Stimulated activated effector memory CD8-positive, alpha-beta T cell treated with anti-CD3 and anti-CD28 coated beads, Interleukin-12 subunit alpha, Interleukin-12 subunit beta, amount 100 ng/mL, for 72 hours (primary cell): Measurements from ENCODE around the gene EDARADD.
"Not testable (repeated sequence)": the region's sequence is repeated elsewhere in the genome, so short reads cannot be mapped to it uniquely, and the experiment has no call there.

Experiments used
- ATAC-seq: fragments of 150-1000 bp; cut with Tn5 transposase; 2 replicates; pipeline ENCODE4 v1.10.0; 2021
- DNase-seq, 2 donors: peaks; one replicate each; pipeline ENCODE4 v3.0.0; 2021 to 2022; ENCODE audit warnings: low spot score in 2 of 2
- H3K27ac Mint-ChIP-seq: one replicate; pipeline ENCODE4 v1.8.0; 2022; ENCODE audit warnings: mild to moderate bottlenecking, mixed read lengths
- H3K36me3 Mint-ChIP-seq: one replicate; pipeline ENCODE4 v1.8.0; 2022; ENCODE audit warnings: mild to moderate bottlenecking, mixed read lengths
- H3K4me1 Mint-ChIP-seq: one replicate; pipeline ENCODE4 v1.8.0; 2022; ENCODE audit warnings: mixed read lengths
- H3K4me3 Mint-ChIP-seq: one replicate; pipeline ENCODE4 v1.8.0; 2022; ENCODE audit warnings: mild to moderate bottlenecking, mixed read lengths
- H3K9me3 Mint-ChIP-seq: one replicate; pipeline ENCODE4 v1.8.0; 2022; ENCODE audit warnings: mixed read lengths

EDARADD gene

DNA sequence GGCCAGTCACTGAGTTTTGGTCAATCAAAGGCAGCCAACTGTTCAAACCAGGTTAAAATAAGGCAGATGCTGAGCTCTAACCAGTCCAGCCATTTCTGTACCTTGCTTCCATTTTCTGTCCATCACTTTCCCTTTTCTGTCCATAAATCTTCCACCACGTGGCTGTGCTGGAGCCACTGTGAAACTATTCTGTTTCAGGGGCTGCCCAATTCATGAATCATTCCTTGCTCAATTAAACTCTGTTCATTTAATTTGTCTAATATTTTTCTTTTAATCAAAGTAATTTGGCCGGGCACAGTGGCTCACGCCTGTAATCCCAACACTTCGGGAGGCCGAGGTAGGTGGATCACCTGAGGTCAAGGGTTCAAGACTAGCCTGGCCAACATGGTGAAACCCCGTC lies 107.0 kb downstream of the EDARADD start:
- no peak overlapping the region for H3K27ac Mint-ChIP-seq
- no peak overlapping the region for H3K4me3 Mint-ChIP-seq
- peaks cover 13% of the 10 kb centered on the region for H3K4me1 Mint-ChIP-seq
- H3K36me3 Mint-ChIP-seq, result no peaks in the 10 kb centered on the region
- ATAC-seq (no peak), DNase-seq (no peak)
- H3K9me3 Mint-ChIP-seq, result no peaks in the 10 kb centered on the region

DNA sequence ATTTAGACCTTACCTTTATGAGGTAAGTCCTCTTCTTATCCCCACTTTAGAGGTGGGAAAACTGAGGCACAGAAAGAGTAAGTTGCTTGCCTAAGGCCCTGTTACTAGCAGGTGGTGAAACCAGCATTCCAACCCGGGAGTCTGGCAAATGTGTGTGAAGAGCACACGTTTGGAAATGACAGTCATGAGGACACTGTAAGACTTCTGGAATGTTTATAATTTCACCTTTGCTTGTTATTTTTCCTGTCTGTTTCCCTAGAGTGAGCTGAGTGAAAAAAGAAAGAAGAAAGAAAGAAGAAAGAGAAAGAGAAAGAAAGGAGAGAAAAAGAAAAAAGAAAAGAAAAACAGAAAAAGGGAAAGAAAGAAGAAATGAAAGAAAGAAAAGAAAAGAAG lies 108.5 kb downstream of the EDARADD start:
- H3K9me3 Mint-ChIP-seq, result no peaks in the 10 kb centered on the region
- DNase-seq, result no peak
- ATAC-seq, result no peak
- H3K4me3 Mint-ChIP-seq, result peak overlapping the region; percentile 71
- H3K36me3 Mint-ChIP-seq, result no peaks in the 10 kb centered on the region
- H3K4me1 Mint-ChIP-seq, result peaks cover 20% of the 10 kb centered on the region
- H3K27ac Mint-ChIP-seq, result peak overlapping the region; percentile 90

DNA sequence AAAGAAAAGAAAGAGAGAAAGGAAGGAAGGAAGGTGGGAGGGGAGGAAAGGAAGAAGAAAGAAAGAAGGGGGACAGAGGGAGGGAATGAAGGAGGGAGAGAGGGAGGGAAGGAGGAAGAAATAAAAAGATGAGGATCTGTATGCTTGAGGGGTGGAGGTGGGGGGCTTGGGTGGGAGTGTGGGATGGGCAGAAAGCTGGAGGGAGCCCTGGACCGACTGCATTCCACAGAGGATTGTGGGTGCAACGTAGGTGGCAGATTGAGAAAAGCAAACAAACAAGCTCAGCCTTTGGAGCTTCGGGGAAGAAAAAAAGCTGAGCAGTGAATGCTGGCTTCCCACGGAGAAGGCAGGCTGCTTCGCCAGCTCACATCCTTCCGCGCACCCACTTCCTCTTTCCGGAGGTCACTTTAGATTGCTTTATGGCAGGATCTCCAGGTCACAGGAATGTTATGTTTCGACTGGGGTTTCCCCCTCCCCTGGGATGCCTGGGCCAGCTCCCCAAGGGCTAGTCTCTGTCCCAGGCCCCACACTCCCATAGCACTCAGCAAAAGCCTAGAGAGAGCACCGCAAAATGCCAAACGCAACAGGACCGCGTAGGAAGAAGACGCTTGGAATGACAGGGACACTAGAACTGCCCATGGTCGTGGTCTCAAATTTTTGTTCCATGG lies 109.0 kb downstream of the EDARADD start:
- peaks cover 20% of the 10 kb centered on the region for H3K4me1 Mint-ChIP-seq
- peak overlapping the region; percentile 90 for H3K27ac Mint-ChIP-seq
- no peak for DNase-seq
- no peak for ATAC-seq
- H3K9me3 Mint-ChIP-seq, result no peaks in the 10 kb centered on the region
- H3K4me3 Mint-ChIP-seq, result peak overlapping the region; percentile 71
- no peaks in the 10 kb centered on the region for H3K36me3 Mint-ChIP-seq

DNA sequence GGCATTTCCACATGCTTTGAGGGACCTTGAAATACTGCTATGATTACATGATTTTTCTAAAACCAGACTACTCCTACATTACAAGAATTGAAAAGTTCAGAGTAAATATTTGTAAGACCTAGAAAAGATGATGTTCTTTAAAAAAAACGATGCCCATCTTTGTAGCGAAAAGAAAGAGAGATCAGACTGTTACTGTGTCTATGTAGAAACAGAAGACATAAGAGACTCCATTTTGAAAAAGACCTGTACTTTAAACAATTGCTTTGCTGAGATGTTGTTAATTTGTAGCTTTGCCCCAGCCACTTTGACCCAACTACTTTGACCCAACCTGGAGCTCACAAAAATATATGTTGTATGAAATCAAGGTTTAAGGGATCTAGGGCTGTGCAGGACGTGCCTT lies 110.3 kb downstream of the EDARADD start:
- not testable (repeated sequence) for H3K36me3 Mint-ChIP-seq, DNase-seq, ATAC-seq, H3K9me3 Mint-ChIP-seq, H3K4me3 Mint-ChIP-seq, H3K27ac Mint-ChIP-seq
- peaks cover 32% of the 10 kb centered on the region for H3K4me1 Mint-ChIP-seq

DNA sequence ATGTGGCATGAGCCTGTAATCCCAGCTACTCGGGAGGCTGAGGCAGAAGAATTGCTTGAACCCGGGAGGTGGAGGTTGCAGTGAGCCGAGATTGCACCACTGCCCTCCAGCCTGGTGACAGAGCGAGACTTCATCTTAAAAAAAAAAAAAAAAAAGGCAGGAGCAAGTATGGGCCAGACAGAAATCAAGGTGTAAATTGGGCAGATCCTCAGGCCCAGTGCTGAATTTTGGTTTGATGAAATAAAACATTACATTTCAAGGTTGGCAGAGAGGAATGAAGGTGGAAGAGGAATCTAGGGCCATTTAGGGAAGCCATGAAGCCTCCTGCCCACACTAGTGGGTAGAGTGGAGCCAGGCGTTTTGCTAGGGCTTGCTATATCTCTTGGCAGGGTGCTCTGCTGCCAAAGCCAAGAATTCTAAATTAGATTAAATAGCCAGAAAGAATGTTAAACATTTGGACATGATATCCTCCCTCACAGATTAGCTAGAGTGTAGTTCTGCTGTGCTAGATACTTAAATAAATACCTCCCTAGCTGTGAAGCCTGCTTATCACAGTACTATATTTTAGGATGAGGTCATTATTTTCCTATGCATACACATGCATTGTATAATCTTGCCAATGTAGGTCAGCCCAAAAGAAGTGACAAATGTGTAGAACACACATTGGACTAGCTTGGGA lies 113.1 kb downstream of the EDARADD start:
- ATAC-seq, result peak; percentile 84
- H3K4me1 Mint-ChIP-seq, result peaks cover 47% of the 10 kb centered on the region
- H3K4me3 Mint-ChIP-seq, result no peak overlapping the region
- peak overlapping the region; percentile 45 for H3K27ac Mint-ChIP-seq
- H3K9me3 Mint-ChIP-seq, result no peaks in the 10 kb centered on the region
- peaks cover 6% of the 10 kb centered on the region for H3K36me3 Mint-ChIP-seq
- no peak for DNase-seq

DNA sequence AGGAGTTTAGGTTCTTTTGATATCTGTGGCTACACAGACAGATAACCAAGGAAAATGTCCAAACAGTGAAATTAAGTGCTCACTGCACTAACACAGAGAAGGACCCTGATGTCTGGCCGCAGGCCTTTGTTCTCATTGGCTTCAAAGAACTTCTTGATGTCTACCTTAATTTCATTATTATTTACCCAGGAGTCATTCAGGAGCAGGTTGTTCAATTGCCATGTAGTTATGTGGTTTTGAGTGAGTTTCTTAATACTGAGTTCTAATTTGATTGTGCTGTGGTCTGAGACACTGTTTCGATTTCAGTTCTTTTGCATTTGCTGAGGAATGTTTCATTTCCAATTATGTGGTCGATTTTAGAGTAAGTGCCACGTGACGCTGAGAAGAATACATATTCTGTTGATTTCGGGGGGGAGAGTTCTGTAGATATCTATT lies 114.5 kb downstream of the EDARADD start:
- ATAC-seq (peak; percentile 46), DNase-seq (no peak)
- Mint-ChIP-seq H3K36me3 (peaks cover 6% of the 10 kb centered on the region), H3K27ac (peak overlapping the region; percentile 40), H3K9me3 (no peaks in the 10 kb centered on the region), H3K4me1 (peaks cover 34% of the 10 kb centered on the region), H3K4me3 (peak overlapping the region; percentile 14)

DNA sequence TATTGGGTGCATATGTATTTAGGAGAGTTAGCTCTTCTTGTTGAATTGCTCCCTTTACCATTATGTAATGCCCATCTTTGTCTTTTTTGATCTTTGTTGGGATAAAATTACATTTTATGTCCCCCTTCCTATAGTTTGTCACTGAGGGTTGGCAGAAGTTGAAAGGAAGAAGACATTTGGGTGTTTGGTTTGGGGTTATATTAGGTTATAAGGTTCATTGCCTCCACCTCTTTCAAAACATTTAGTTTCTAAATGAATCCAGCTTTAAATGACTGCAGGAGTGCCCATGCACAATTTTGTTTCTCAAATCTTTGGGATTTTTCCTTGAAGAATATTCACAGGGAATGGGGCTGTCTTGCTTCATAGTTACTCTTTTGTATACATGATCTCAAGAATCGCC lies 115.1 kb downstream of the EDARADD start:
- H3K27ac Mint-ChIP-seq, result peak overlapping the region; percentile 40
- H3K4me3 Mint-ChIP-seq, result peak overlapping the region; percentile 14
- no peak for ATAC-seq
- no peaks in the 10 kb centered on the region for H3K9me3 Mint-ChIP-seq
- no peak for DNase-seq
- peaks cover 34% of the 10 kb centered on the region for H3K4me1 Mint-ChIP-seq
- peaks cover 6% of the 10 kb centered on the region for H3K36me3 Mint-ChIP-seq

DNA sequence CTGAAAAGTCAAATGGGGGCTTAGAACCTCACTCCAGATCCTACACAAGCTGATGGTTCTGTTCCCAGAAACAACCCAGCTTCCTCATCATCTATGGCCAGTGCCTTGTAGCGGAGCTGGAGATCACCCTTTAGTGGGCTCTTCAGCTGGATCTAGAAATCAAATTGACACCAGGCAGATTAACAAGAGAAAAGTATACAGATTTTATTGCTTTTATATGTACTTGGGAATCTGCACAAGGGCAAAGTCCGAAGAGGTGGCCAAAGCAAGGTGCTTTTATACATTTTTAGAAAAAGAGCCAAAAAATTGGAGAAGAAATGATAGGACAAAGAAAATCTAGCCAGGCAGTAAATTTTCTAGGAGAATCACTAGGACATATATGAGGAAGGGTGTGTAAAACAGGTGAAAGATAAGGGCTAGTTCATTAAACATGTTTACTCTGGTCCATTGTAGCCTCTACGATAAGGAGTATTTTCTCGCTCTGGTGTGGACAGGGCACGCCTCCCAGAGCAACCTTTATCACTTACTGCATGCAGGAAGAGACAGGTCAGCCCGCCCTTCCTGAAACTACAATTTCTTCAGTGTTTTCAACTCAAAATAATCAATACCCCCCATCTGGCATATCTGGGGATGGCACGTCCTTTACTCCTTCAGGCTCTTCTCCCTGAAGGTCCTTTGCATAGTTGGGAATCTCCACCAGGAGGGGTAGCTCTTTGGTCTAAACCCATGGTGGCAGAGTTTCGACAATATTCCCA lies 115.7 kb downstream of the EDARADD start:
- ATAC-seq (no peak), DNase-seq (no peak)
- H3K4me3 Mint-ChIP-seq, result no peak overlapping the region
- H3K4me1 Mint-ChIP-seq, result peaks cover 34% of the 10 kb centered on the region
- H3K36me3 Mint-ChIP-seq, result peaks cover 6% of the 10 kb centered on the region
- H3K27ac Mint-ChIP-seq, result peak overlapping the region; percentile 90
- H3K9me3 Mint-ChIP-seq, result no peaks in the 10 kb centered on the region

DNA sequence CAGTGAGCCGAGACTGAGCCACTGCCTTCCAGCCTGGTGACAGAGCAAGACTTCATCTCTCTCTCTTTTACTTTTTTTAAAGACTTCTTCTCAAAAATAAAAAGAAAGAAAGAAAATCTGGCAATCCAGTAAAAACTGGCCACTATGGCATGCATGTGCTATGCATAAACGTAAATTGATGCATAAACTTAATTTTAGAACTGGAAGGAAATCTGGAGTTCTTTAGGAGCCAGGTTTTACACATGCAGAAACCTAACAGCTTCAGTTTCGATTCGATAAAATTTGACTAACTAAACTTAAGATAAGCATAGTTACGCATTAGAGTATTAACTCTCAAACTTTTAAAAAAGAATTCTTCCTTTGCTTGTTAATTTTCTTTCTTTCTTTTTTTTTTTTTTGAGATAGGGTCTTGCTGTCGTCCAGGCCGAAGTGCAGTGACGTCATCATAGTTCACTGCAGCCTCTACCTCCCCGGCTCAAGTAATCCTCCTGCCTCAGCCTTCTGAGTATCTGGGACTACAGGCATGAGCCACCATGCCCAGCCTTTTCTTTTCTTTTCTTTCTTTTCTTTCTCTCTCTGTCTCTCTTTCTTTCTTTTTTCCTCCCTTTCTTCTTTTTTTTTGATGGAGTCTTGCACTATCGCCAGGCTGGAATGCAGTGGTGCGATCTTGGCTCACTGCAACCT lies 117.8 kb downstream of the EDARADD start:
- no peak for DNase-seq
- Mint-ChIP-seq H3K4me1 (peaks cover 52% of the 10 kb centered on the region), H3K4me3 (peak overlapping the region; percentile 25), H3K36me3 (peaks cover 12% of the 10 kb centered on the region), H3K9me3 (no peaks in the 10 kb centered on the region), H3K27ac (no peak overlapping the region)
- ATAC-seq, result no peak

DNA sequence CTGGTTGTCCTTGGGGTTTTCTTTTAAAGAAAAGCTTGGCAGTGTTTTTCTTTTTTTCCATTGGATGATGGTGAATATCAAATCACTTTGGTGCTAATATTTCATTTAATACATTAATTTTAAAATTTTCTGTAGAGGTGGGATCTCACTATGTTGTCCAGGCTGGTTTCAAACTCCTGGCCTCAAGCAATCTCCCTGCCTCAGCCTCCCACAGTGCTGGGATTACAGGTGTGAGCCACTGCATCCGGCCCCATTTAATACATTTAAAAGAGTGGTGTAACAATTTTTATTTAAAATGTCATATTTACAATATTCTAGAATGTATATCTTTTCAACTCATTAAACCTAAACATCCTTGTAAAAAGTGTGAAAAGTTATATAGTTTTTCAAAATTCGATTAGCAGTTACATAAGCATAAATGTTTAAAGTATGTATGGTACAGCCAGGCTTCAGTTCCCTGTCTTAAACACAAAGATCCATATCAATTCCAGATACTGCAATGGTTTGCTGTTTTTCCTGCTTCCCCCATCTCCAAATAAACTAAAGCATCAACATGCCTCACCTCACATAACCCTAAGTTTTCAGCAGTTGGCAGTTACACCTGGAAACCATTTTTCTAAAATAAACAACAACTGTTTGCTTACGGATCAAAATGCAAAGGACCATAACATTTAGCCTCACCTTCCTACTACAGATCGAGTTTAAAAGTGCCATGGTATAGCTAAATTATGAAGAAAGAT lies 120.8 kb downstream of the EDARADD start:
- ATAC-seq, result no peak
- Mint-ChIP-seq H3K36me3 (peaks cover 6% of the 10 kb centered on the region), H3K4me3 (no peak overlapping the region), H3K4me1 (peaks cover 41% of the 10 kb centered on the region), H3K27ac (peak overlapping the region; percentile 92), H3K9me3 (no peaks in the 10 kb centered on the region)
- no peak for DNase-seq

DNA sequence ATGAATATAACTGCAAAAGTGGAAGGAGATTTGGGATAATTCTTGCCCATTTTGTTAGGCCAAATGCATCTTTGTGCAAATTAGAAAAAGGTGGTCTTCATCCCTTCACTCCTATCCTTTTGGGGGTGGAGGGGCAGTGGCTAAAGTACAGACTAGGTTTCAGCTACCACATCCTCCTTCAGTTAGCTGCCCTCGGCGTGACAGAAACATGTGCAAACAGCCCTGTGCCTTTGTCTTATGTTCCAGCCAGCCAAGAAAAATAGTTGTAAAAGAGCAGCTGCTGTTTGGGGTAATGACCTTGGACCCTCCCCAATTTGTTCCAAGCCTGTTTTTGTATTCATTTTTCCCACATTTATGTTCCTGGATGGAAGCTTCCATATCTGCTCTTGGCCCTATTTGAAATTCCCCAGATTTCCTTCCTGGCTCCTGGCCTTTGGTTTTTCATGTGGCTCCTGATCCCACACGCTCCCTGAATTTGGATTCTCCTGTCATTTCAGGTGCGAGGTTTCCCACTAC lies 121.4 kb downstream of the EDARADD start:
- Mint-ChIP-seq H3K4me1 (peaks cover 38% of the 10 kb centered on the region), H3K9me3 (no peaks in the 10 kb centered on the region), H3K4me3 (peak overlapping the region; percentile 68), H3K27ac (peak overlapping the region; percentile 92), H3K36me3 (peaks cover 6% of the 10 kb centered on the region)
- DNase-seq, result no peak
- no peak for ATAC-seq

DNA sequence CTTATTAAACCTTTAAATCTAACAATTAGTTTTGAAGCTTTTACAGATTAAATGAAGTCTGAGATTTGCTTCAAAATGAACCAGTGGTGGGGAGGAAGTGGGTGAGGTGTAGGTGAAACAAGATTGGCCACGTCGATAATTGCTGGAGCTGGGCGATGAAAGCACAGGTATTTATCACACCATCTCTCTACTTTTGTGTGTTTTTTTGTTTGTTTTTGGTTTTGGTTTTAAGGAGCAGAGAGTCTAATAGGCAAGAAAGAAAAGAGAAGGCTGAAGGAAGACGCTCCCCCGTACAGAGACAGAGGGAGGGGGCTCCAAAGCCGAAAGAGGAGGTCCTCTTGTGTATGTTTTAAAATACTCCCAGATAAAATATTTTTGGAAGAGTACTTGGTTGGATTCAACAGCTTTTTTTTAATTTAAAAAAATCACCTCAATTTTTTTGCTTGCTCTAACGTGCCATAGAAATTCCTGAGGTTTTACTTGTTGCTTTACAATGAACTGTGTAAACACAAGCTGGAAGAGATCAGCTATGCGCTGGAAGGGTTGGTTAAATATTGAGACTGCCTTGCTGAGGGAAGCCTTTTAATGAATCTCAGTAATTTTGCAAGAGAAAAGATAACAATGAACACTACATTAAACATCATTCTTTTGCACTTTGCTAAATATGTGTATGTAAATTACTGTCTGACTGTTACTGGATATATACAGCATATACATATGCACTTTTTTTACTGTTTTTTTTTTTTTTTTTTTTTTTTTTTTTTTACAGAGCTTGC lies 123.0 kb downstream of the EDARADD start:
- Mint-ChIP-seq H3K9me3 (no peaks in the 10 kb centered on the region), H3K4me3 (peak overlapping the region; percentile 68), H3K36me3 (peaks cover 6% of the 10 kb centered on the region), H3K4me1 (peaks cover 42% of the 10 kb centered on the region), H3K27ac (peak overlapping the region; percentile 92)
- ATAC-seq (peak; percentile 63), DNase-seq (no peak)

DNA sequence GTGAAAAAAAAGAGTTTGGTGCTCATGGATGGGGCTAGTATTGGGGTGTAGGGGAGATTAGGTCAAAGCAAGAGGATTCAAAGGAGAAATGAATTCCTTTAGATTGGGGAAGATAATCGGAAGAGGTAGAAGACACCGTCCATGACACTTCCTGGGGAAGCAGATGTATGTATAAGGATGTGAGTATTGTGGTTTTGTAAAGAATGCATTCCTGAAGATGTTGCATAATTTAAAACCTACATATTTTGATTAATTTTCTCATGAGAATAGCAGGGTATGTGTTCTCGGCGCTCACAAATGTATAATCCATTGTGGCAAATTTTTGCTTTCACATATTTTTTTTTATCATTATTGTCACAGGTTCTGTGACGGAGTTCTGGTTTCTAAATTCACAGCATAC lies 124.2 kb downstream of the EDARADD start:
- H3K4me1 Mint-ChIP-seq, result peaks cover 52% of the 10 kb centered on the region

DNA sequence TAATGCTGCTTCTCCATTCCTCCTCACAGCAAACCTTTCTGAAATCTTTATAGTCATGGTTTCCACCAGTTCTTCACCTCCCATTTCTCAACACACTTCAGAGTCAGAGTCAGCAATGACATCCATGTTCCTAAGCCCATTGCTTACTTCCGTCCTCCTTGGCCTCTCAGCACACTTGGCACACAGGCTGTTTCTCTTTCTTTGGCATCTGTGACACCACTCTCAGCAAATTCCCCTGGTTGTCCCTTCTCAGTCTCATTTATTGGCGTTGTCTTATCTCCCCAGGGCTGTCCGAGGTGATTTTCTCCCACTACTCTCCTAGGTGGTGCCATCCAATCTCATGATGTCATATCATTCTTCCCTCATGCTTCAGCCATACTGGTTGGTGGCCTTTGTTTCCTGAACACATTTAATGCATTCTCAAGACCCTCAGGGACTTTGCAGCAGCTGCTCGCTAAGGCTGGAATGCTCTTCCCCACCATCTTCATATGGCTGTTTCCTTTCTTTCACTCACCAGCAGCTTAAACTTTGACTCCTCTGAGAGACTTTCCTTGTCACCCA lies 126.4 kb downstream of the EDARADD start:
- ATAC-seq (no peak), DNase-seq (no peak)
- H3K27ac Mint-ChIP-seq, result no peak overlapping the region
- peaks cover 51% of the 10 kb centered on the region for H3K4me1 Mint-ChIP-seq
- H3K4me3 Mint-ChIP-seq, result no peak overlapping the region
- peaks cover 28% of the 10 kb centered on the region for H3K36me3 Mint-ChIP-seq
- H3K9me3 Mint-ChIP-seq, result no peaks in the 10 kb centered on the region

More for the DNA sequence above, 124.2 kb downstream of the EDARADD start:
- H3K27ac Mint-ChIP-seq, result no peak overlapping the region
- no peak overlapping the region for H3K4me3 Mint-ChIP-seq
- H3K9me3 Mint-ChIP-seq, result no peaks in the 10 kb centered on the region
- ATAC-seq (no peak), DNase-seq (no peak)
- H3K36me3 Mint-ChIP-seq, result peaks cover 6% of the 10 kb centered on the region
